ENCODE data around the gene ENTPD1. TPM values are rescaled to one million over a fixed set of nuclear protein-coding genes. Genes with fewer than 3 reads are reported as not detected.
"Not testable (repeated sequence)": the region's sequence is repeated elsewhere in the genome, so short reads cannot be mapped to it uniquely, and the experiment has no call there.

Gene ENTPD1
- total RNA-seq, 6 donors from 2014 or later = 18.0 to 45.4 (median 22.3) TPM

DNA sequence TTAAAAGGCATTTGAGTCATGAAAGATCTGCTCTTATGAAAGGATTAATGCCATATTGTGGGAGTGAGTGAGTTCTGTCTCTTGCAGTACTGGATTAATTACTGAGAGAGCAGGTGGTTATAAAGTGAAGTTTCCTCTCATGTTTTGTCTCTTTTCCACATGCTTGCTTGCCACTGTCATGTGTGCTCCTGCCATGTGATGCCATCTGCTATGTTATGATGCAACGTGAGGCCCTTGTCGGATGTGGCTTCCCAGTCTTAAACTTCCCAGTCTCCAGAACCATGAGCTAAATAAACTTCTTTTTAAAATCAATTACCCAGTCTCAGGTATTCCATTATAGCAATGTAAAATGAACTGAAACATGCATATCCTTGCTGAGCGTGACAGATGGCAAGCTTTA, 39.5 kb upstream of the ENTPD1 start:
- Histone ChIP-seq H3K36me3 (no peaks in the 10 kb centered on the region), H3K9me3 (no peaks in the 10 kb centered on the region), H3K4me1 (no peaks in the 10 kb centered on the region), H3K27me3 (no peaks in the 10 kb centered on the region), H3K27ac (no peak overlapping the region), H3K4me3 (no peak overlapping the region)
- TF ChIP-seq, protein P1, sequence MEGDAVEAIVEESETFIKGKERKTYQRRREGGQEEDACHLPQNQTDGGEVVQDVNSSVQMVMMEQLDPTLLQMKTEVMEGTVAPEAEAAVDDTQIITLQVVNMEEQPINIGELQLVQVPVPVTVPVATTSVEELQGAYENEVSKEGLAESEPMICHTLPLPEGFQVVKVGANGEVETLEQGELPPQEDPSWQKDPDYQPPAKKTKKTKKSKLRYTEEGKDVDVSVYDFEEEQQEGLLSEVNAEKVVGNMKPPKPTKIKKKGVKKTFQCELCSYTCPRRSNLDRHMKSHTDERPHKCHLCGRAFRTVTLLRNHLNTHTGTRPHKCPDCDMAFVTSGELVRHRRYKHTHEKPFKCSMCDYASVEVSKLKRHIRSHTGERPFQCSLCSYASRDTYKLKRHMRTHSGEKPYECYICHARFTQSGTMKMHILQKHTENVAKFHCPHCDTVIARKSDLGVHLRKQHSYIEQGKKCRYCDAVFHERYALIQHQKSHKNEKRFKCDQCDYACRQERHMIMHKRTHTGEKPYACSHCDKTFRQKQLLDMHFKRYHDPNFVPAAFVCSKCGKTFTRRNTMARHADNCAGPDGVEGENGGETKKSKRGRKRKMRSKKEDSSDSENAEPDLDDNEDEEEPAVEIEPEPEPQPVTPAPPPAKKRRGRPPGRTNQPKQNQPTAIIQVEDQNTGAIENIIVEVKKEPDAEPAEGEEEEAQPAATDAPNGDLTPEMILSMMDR (IDR thresholded peaks at IDR 0.05) = no peak
- TF ChIP-seq POLR2A (IDR thresholded peaks at IDR 0.05) = no peak
- TF ChIP-seq POLR2AphosphoS5 (IDR thresholded peaks at IDR 0.05) = no peak
- ATAC-seq (ENCODE audit: low FRiP score in 2 of 2) = no peak
- WGBS, 2 donors = 71 to 93% methylated on average over 3 of the region's 3 CpGs
- peak in 1 of 2 donors; percentile 31 for DNase-seq

DNA sequence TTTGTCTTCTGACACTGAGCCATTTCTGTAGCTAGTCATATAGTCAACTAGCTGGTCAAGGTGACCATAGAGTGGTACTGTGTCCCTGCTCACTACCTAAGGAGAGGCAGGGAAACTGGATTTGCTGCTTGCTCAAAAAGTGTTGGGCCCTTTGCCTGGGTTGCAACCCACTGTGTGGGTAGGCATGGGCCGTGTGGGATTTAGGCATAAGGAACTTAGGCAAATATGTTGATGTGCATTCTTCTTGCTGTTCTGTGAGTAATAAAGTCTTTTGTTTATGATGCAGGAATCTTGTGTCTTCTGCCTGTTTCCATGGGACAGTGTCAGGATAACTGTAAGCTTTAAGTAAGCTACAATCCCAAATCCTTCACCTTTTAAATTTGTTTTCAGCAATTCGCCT, 39.1 kb upstream of the ENTPD1 start:
- ATAC-seq (ENCODE audit: low FRiP score in 2 of 2) (no peak), DNase-seq (no peak)
- no peaks in the 10 kb centered on the region for H3K9me3 ChIP-seq
- no peaks in the 10 kb centered on the region for H3K4me1 ChIP-seq
- no peak for TF ChIP-seq EP300 (IDR thresholded peaks at IDR 0.05)
- no peak for TF ChIP-seq POLR2A (IDR thresholded peaks at IDR 0.05)
- no peak for TF ChIP-seq POLR2AphosphoS5 (IDR thresholded peaks at IDR 0.05)
- TF ChIP-seq, protein P1 (IDR thresholded peaks at IDR 0.05) = no peak
- 79 to 82% methylated on average over 2 of the region's 2 CpGs for WGBS, 2 donors
- no peaks in the 10 kb centered on the region for H3K36me3 ChIP-seq
- H3K27ac ChIP-seq = no peak overlapping the region
- no peak overlapping the region for H3K4me3 ChIP-seq
- no peaks in the 10 kb centered on the region for H3K27me3 ChIP-seq

DNA sequence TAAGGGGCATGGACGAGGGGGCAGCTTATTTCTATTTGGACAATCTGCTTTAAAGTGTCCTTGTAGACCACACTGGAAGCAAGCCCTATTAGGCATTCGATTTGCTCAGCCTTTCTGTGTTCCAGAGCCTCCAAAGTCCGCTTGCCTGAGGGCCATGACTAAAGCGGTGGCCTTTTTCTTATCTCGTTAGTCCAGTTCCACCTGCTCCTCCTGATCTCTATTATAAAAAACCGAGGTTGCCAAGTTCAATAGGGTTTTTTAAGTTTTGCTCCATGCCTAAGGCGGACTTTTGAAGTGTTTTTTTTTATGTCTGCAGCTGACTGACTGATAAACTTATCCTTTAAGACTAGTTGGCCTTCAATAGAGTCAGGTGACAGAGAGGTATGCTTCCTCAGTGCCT, 35.2 kb upstream of the ENTPD1 start:
- WGBS, 2 donors = 78 to 83% methylated on average over 7 of the region's 7 CpGs
- H3K27ac ChIP-seq; H3K4me3 ChIP-seq; ATAC-seq (ENCODE audit: low FRiP score in 2 of 2); H3K4me1 ChIP-seq; H3K36me3 ChIP-seq; DNase-seq; H3K27me3 ChIP-seq; H3K9me3 ChIP-seq: not testable (repeated sequence)

DNA sequence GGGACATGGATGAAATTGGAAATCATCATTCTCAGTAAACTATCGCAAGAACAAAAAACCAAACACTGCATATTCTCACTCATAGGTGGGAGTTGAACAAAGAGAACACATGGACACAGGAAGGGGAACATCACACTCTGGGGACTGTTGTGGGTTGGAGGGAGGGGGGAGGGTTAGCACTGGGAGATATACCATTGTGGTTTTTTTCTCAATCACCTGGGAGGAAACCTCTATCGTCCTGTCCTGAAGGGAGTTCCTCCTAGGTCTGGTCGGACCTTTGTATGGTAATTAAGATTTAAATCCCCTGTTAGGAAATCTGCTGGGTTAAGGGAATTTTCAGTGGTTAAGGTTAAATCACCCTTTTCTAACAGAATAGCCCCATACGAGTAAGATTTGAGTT, 33.5 kb upstream of the ENTPD1 start:
- H3K4me3 ChIP-seq; DNase-seq; H3K9me3 ChIP-seq; H3K27ac ChIP-seq; ATAC-seq (ENCODE audit: low FRiP score in 2 of 2); H3K36me3 ChIP-seq; H3K27me3 ChIP-seq; H3K4me1 ChIP-seq: not testable (repeated sequence)
- 80 to 83% methylated on average over 4 of the region's 4 CpGs for WGBS, 2 donors

DNA sequence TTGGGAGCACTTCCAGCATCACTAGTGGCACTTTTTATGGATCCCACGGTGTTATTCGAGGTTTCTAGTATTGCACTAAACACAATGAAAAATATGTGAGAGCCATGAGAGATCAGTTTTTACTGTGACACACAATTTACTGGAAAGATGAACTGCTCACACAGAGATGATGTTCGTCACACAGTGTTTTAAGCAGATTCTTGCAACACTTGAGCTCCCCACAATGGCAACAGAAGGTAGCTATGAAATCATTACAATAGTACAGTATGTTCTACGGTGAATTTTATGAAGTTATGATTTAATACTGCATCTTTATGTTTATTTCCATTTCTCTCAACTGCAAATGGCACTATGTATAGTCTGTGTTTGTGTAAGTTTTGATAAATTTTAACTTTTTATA, 27.4 kb upstream of the ENTPD1 start:
- H3K9me3 ChIP-seq = peaks cover 3 to 11% (median 6%) of the 10 kb centered on the region in 4 donors
- H3K27ac ChIP-seq = peak overlapping the region in 1 of 4 donors; percentile 46
- H3K27me3 ChIP-seq = no peaks in the 10 kb centered on the region
- peaks cover 0 to 10% (median 3%) of the 10 kb centered on the region in 4 donors for H3K4me1 ChIP-seq
- H3K4me3 ChIP-seq = no peak overlapping the region
- TF ChIP-seq EP300 (IDR thresholded peaks at IDR 0.05) = peak in 3 of 4 donors; percentile 12 to 51 (median 13)
- TF ChIP-seq, protein P1 (IDR thresholded peaks at IDR 0.05) = no peak
- TF ChIP-seq POLR2AphosphoS5 (IDR thresholded peaks at IDR 0.05) = peak in 1 of 2 donors; percentile 22
- no peak for TF ChIP-seq POLR2A (IDR thresholded peaks at IDR 0.05)
- DNase-seq (no peak), ATAC-seq (ENCODE audit: low FRiP score in 2 of 2) (peak in 1 of 2 donors; percentile 73)
- no peaks in the 10 kb centered on the region for H3K36me3 ChIP-seq
- 68 to 70% methylated on average over 4 of the region's 4 CpGs for WGBS, 2 donors

DNA sequence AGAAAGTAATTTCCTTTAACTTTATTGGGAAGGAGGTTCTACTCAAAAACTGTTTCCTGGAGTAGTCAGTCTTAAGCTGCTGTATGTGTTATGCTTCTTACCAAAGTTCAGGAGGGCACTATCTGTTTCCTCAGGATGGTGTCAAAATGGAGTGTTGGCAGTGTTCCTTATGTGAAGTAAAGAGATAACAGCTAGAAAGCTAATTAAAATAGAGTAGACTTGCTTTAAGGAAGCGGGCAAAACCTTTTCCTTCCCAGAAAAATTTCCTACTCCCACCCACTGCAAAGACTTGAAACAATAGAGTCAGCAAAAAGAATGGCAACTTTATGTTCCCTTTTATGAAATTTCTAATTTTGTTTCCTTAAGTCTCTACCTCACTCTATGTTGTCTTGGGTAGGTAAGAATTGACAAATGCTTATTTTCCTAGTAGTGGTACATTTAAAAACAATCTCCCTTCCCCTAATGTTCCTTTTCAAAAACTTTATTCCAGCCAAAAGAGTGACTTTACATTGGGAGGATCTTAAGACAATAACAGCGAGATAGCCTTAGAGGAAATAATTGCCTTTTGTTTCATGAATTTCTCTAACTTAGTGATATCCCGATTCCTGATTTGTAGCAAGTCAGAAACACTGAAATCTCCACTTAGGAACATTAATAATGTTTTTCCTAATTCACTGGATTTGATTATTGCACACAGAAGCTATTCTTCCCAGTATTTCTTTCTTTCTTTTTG, 26.5 kb upstream of the ENTPD1 start:
- 53 to 59% methylated on average over 3 of the region's 3 CpGs for WGBS, 2 donors
- Histone ChIP-seq H3K36me3 (no peaks in the 10 kb centered on the region), H3K27me3 (no peaks in the 10 kb centered on the region), H3K4me1 (peaks cover 0 to 10% (median 3%) of the 10 kb centered on the region in 4 donors), H3K27ac (peak overlapping the region; percentile 8 to 46 (median 25)), H3K9me3 (peaks cover 3 to 11% (median 6%) of the 10 kb centered on the region in 4 donors), H3K4me3 (no peak overlapping the region)
- DNase-seq (no peak), ATAC-seq (ENCODE audit: low FRiP score in 2 of 2) (peak in 1 of 2 donors; percentile 40)
- TF ChIP-seq POLR2A (IDR thresholded peaks at IDR 0.05) = no peak
- TF ChIP-seq, protein P1 (IDR thresholded peaks at IDR 0.05) = no peak
- TF ChIP-seq POLR2AphosphoS5 (IDR thresholded peaks at IDR 0.05) = no peak
- TF ChIP-seq EP300 (IDR thresholded peaks at IDR 0.05) = no peak

All from upper lobe of left lung (tissue), 6 donors.